Left colon (tissue), 2 donors: ENCODE data around the gene FBXL13. TPM values are rescaled to one million over a fixed set of nuclear protein-coding genes. Genes with fewer than 3 reads are reported as not detected.
"Not testable (repeated sequence)": the region's sequence is repeated elsewhere in the genome, so short reads cannot be mapped to it uniquely, and the experiment has no call there.

Experiments
- ATAC-seq: fragments of 200-7000 bp; cut with Tn5 transposase; one replicate; pipeline ENCODE4 v1.9.1; 2020; ENCODE audit warnings: mild to moderate bottlenecking, moderate library complexity
- DNase-seq, 2 donors: peaks; one replicate each; pipeline ENCODE4 v3.0.0-alpha.2; 2020
- intact Hi-C, 2 donors: fragments of 100-400 bp; cut with DNase I in 1 of 2; cut with micrococcal nuclease in 1 of 2; formaldehyde crosslinking; loops; one replicate each; pipeline versions ENCODE4 v1.11.2 to v1.14.0; 2022; cut with DNase I, micrococcal nuclease
- total RNA-seq, 2 donors: library from RNA; stranded (reverse); fragmentation: NEBNext Ultra II Directional; extraction: Animal tissue kit (Norgen Biotek cat#: 25700); gene quantifications; one replicate each; pipeline ENCODE4 v1.2.1, GENCODE V29; 2021
- donor health status: DM: no; HTN: no; CAD: no.
- donor health status: DM: yes; HTN: yes; CAD: no.

The FBXL13 gene
- total RNA-seq, 2 donors from 2014 or later = 0.15 to 1.5 TPM

DNA sequence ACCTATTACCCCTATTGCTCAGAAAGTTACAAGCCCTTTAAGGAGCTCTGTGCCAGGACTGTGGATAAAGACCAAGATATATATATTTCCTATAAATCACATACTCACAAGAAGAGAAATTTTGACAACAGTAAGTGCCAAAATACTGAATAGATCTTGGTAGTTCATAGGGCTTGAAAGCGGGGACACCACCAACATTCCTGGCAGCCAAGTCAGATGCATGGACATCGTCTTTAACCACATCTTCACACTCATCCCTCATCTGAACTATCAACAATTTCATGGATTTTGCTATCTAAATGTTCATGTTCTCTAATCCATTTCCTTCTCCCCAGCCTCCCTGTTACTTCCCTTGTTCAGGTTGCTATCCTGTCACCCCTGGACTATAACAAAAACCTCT, 229.2 kb downstream of the FBXL13 start:
- DNase-seq (no peak), ATAC-seq (no peak)
- intact Hi-C loops = no loop called here

DNA sequence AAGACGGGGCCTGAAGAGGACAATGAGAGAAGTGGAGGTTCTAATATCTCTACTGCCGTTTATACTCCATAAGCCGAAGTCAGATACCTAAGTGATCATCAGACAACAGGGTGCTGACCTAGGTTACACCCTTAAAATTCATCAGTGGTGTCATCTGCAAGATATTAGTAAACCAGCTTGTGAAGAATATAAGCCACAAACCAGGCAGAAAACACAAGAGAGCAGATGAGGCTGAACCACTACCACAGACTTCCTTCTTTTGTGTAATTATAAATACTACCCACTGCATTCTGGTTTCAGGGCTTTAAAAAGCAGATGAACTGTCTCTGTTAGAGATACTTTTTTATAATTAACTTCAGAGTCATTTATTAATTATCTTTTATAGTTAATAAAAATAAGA, 230.7 kb downstream of the FBXL13 start:
- DNase-seq (no peak), ATAC-seq (no peak)
- intact Hi-C loops = no loop called here

DNA sequence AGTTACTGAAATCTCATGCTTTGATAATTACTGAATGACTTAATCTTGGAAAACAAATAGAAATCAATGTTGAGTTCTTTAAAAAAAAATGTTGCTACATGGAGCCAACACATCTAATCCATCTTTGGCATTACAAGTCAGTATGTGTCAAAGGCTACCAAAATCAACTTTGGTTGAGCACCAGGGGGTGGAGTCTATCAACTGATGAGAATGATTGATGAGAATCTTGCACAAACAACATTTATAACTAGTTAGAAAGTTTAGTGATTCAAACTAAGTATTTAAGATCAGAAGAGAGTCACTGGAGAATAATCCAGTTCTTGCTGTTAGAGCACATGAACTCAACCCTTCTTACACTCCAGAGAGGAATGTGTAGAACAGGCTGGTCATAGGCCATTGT, 232.3 kb downstream of the FBXL13 start:
- no peak for ATAC-seq
- intact Hi-C loops = no loop called here
- DNase-seq = no peak

DNA sequence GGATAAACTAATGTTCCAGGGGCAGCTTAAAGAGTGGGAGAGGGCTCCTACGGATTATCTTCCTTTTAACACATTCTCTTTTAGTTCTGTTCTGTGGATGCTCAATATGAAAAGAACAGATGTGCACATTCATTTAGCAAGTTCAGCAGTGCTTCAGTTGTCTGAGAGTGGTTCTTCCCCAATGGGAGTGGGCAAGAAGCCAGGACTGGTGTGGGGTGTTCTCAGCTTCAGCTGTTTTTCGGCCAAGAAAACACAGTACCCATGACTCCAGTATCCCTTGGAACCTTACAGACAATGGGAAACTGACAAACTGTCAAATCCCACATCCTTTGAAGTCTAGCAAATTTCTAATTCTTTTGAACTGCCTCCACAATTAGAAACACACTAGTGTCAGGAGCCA, 233.3 kb downstream of the FBXL13 start:
- DNase-seq (no peak), ATAC-seq (no peak)
- intact Hi-C loops = no loop called here

DNA sequence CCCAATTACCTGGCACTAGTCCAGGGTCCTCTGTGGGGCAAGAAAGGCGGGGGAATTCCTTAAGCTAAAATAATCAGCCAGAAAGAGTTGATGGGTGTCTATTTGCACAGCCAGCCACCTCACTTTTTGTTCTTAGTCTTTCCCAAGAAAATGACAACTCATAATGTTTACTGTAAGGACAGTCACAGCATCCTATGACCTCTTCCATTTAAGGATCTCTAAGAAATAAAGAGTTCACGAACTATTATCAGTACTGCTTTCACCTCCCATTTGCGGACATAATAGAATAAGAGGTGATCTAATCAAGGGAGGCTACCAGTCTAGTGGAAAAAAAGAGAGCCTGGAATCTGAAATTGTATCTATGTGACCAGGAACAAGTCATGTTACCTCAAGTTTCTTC, 234.2 kb downstream of the FBXL13 start:
- intact Hi-C loops = no loop called here
- ATAC-seq (no peak), DNase-seq (no peak)

DNA sequence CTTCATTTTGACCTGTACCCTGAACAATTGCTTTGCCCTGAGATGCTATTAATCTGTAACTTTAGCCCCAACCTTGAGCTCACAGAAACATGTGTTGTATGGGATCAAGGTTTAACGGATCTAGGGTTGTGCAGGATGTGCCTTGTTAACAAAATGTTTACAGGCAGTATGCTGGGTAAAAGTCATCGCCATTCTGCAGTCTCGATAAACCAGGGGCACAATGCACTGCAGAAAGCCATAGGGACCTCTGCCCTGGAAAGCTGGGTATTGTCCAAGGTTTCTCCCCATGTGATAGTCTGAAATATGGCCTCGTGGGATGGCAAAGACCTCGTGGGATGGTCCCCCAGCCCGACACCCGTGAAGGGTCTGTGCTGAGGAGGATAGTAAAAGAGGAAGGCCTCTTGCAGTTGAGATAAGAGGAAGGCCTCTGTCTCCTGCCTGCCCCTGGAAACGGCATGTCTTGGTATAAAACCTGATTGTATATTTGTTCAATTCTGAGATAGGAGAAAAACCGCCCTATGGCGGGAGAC, 236.0 kb downstream of the FBXL13 start:
- DNase-seq, ATAC-seq, intact Hi-C loops: not testable (repeated sequence)

DNA sequence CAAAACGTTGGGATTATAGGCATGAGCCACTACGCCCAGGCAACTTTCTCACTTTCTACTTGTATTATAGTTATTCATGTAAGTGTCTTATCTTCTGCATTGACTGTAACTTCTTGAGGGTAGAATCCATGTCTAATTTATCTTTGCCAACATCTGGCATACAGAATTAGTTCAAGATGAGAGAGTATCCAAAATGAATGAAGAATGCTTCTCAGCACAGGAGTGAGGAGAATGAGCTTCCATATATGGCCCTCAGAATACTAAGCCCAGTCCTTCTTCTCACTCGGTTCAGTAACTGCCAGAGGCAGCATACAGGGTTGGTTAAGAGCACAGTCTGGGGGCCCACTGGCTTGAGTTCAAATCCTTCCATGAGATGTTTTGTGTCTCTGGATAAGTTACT, 236.8 kb downstream of the FBXL13 start:
- DNase-seq (no peak), ATAC-seq (no peak)
- intact Hi-C loops = no loop called here

DNA sequence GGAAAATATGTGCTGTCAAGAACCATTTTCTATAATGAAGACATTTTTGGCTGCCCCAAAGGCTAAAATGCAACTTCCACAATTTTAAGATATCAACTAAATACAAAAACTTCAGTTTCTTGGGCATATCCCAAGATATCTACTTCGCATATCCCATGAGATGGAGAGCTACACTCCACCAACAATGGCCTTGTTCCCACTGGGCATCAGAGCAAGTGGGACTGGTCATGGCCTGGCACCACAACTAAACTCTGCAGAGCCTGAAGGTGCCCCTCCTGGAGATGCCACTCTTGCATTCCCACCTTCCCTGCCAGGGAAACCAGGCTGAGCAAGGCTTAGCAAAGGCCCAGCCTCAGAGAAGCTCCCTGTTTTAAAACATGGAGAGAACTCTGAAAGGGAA, 237.6 kb downstream of the FBXL13 start:
- ATAC-seq (no peak), DNase-seq (no peak)
- intact Hi-C loops = no loop called here

DNA sequence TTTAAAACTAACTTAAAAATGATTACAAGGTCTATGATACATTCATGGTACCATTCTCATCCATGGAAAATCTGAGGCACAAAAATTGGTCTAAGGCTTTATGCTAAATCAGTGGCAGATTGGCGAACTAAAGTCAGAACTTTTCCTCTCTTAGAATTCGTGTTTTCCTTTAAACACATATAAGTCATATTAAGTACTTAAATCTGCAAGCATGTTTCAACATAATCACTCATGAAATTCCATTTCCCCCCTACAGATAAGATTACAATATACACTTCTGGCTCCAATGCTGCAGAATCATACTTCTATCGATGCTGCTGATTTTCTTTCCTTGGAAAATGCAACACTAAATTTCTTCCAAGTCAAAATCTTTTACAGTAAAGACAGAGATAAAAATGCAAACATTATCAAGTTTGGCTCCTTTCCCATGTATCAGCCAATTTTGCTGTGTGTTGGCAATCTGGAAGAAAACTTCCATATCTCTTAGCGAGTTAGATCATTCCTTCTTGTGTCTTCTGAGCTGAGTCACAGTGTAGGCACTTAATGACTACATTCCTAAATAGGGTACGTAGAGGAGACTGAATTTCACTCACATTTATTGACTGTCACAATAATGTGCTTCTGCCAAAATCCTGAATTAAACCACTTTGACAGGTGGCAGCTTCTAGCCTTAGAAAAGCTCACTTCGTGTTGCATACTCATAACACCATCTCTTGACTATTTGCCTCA, 238.2 kb downstream of the FBXL13 start:
- intact Hi-C loops = no loop called here
- ATAC-seq (no peak), DNase-seq (no peak)

DNA sequence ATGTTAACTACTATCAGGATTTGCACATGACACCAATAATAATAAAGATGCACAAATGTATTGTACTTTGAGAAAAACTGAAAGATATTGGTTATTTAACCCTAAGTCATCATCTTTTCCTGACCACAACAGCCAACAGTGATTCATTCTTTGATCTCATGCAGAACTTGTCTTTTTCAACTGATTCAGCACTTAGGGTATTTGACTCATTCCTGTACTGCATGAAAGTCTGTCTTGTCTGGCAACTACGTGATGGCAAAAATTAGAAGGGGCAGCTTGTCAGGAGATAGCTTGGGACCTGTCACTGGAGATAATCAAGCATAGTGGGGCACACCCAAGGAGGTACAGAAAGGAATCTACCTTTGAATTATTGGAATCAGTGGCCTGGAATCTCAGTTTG, 239.6 kb downstream of the FBXL13 start:
- DNase-seq = no peak
- no peak for ATAC-seq
- intact Hi-C loops = no loop called here

DNA sequence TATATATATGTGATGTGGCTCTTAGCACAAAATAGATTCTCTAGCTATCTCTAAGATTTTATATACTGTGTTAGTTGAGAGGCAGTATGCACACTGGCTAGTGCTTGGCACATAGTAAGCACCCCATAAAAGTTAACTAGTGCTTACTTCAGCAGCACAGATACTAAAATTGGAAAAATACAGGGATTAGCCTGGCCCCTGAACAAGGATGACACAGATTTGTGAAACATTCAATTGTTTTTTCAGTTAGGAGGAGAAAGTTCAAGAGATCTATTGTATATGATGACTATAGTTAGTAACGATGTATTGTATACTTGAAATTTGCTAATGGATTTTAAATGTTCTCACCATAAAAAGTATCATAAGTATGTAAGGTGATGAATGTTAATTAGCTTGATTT, 240.1 kb downstream of the FBXL13 start:
- intact Hi-C loops = no loop called here
- no peak for ATAC-seq

DNA sequence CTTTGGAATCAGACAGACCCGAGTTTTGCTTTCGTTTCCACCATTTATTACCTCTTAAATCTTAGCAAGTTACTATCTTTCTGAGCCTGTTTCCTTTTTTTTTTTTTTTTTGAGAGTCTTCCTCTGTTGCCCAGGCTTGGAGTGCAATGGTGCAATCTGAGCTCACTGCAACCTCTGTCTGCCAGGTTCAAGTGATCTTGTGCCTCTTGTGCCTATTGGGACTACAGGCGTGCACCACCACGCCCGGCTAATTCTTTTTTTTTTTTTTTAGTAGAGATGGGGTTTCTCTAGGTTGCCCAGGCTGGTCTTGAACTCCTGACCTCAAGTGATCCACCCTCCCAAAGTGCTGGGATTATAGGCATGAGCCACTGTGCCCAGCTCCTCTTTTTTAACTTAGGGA, 241.3 kb downstream of the FBXL13 start:
- ATAC-seq (peak; percentile 71), DNase-seq (no peak)
- intact Hi-C loops = no loop called here

More for the DNA sequence above, 240.1 kb downstream of the FBXL13 start:
- no peak for DNase-seq

DNA sequence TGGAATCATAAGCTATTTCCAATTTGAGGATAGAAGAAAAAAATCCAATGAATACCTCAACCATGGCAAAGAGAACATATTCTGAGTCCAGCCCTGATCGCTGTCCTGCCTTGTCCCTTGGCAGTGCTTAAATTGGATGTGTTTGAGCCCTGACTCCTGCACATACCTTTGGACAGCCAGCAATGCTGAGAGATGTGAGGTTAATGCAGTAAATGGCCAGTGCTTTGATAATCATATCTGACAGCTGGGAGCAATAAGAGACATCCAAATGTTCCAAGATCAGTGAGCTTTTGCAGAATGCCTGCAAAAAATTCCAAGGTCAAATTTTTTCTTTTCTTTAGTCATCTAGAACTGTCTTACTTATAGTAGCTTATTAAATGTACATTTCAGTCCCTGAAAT, 241.9 kb downstream of the FBXL13 start:
- DNase-seq (no peak), ATAC-seq (no peak)
- intact Hi-C loops = no loop called here

DNA sequence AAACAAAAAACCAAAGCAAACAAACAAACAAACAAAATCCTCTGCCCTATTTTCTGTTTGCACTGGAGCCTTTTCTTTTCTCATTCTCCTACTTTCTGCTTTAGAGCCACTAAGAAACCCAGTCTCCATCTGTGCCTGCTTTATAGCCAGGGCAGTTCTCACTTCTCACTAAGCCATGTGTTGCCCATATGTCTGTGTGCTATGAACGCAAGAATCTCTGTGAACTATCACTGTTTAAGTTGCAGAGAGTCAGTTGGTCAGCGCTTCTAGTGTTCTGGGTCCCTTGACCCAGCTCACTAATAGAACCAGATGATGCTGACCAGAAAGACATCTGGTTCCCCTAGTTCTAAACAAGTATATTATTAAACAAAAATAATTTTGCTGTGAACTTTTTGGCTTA, 244.4 kb downstream of the FBXL13 start:
- no peak for DNase-seq
- intact Hi-C loops = no loop called here

DNA sequence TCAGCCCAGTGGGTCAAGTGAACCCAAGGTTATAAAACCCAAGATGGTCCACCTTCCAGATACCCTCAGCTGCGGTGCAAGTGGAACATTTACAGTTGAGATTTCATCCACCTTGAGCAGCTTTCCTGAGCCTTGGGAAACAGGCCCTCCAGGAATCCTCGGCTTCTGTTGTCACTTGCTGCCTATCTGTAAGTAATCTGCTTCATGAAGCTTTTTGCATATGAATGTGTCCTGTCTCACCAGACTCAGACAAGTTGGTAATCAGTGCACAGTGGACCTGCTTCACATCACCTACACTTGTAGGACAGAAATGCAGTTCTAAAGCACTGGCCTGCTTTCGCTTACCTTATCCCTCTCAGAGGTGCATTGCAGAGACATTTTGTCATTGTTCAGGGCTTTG, 245.5 kb downstream of the FBXL13 start:
- intact Hi-C loops = no loop called here
- DNase-seq = no peak
- no peak for ATAC-seq

More for the DNA sequence above, 244.4 kb downstream of the FBXL13 start:
- ATAC-seq = no peak

DNA sequence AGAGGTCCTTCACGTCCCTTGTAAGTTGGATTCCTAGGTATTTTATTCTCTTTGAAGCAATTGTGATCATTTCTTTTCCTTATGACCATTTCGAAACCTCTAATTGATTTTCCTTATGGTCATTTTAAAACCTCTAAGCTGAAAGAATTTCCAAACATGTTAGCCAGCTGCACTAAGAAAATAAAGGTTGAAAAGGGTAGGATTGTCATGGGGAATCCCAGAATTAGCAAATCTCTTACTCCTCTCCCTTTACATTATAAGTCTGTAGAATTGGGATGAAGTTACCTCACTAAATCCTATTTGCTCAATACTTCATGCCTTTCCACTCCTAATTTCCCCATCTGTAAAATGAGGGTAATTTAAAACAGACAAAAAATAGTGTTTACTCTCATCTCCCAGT, 246.3 kb downstream of the FBXL13 start:
- intact Hi-C loops = no loop called here
- ATAC-seq = no peak
- DNase-seq = no peak

DNA sequence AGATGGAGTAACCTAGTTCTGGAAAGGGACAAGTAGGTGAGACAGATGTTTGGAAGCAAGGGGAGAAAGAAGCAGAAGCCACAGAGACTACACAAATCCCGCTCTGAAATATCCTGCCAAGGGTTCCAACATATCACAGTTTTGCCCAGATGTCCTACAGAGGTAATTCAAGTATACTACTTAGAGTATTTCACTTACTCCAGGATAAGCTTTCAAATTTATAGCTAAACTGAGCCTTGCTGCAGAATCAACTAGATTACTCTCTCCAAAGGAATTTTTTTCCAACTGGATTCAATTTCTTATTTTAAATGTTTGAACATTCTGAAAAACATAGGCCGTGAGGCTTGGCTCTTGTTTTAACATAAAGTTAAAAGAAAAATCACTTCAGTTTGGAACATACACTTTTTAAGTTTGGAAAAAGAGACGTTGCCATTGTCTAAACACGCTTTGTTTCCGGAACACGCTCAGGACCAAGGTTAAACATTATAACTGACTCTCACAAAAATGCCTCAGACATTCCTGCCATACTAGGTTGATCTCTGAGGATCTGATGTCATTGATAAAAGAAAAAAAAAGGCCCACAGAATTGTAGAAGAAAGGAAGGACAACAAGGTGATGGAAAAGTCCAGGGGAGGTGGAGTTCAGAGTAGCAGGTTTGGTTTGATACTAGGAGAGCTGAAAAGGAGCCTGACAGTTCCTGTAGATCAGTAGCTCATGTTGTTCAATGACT, 251.0 kb downstream of the FBXL13 start:
- intact Hi-C loops = no loop called here
- ATAC-seq (no peak), DNase-seq (no peak)

DNA sequence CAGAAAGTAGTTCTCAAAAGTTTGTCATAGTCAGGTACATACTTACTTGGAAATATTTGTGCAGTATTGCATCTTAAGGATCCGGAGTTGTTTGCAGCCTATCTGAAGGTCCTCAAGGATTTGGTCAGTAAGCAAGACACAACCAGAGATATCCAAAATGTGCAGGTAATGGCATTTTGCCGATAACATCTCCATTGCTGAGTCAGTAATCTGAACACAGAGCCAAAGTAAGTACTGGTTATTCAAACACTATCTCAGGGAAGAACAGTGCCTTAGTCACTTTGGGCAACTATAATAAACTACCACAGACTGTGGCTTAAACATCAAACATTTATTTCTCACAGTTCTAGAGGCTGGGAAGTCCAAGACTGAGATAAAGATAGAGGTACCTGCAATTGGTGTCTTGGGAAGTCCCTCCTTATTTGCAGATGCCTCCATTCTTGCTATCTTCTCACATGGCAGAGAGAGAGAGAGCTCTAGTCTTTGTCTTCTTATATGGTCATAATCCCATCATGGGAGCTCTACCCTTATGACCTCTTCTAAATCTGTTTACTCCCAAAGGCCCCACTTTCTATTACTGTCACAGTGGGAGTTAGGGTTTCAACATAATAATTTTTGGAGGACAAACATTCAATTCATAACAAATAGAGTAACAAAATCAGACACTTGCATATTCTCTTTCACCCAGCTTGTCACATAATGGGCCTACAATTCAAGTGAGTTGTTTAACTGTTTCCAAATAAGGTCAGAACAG, 252.4 kb downstream of the FBXL13 start:
- DNase-seq = no peak
- no peak for ATAC-seq
- intact Hi-C loops = no loop called here

DNA sequence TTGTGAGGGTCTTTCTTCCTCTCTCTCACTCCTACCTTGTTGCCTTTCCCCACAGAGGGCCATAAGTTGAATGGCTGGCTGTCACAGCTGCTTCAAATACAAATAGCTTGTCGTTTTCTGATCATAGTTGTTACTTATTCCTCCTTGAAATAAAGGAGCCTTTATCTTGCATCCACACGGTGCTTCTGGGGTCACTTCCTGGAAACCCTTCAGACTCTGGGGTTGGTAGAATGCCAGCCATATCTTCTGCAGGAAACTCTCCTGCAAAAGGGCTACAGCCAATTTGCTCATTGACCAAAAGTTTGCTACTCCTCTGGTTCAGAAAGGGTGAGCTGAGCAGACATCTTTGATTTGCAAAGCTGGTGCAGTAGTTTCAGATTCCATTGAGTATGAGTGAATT, 255.4 kb downstream of the FBXL13 start:
- intact Hi-C loops = no loop called here
- DNase-seq (no peak), ATAC-seq (no peak)
